DOHH2 (cell line): ENCODE data around the gene CPXM2.

Experiments
- CTCF ChIP-seq: fragments of 200-600 bp; sonication (generic); IDR thresholded peaks from one replicate; pipeline ENCODE4 v1.5.1; 2014; ENCODE audit warnings: antibody characterized with exemption, mild to moderate bottlenecking, low read depth, low read length; ENCODE audit not compliant: poor library complexity, severe bottlenecking
- EZH2phosphoT487 ChIP-seq: fragments of 200-600 bp; sonication (generic); IDR thresholded peaks from 2 replicates; pipeline ENCODE4 v1.6.1; 2017; ENCODE audit warnings: borderline replicate concordance, mild to moderate bottlenecking, antibody characterized with exemption, low read length, moderate library complexity, mixed read lengths

GRCh38 chr10:123795846-123796590 is 95.6 kb downstream of the CPXM2 start:
- no peak for TF ChIP-seq CTCF
- no peak for TF ChIP-seq EZH2phosphoT487
